MCF 10A (cell line): ENCODE data around the gene MLXIP. TPM values are rescaled to one million over a fixed set of nuclear protein-coding genes. Genes with fewer than 3 reads are reported as not detected.
"Not testable (repeated sequence)": the region's sequence is repeated elsewhere in the genome, so short reads cannot be mapped to it uniquely, and the experiment has no call there.

ENCODE experiments used
- BruUV-seq: library from RNA; stranded (reverse); fragments of 400-500 nt; replicated peaks from 2 replicates; lab custom pipeline; 2021; lab: Mats Ljungman, UMichigan
- CTCF ChIA-PET: fragments of 300-600 bp; sonication (Branson Sonifier 250); formaldehyde crosslinking; extraction: SDS; loops from one replicate; lab custom pipeline; 2021; ENCODE audit warnings: antibody characterized with exemption, inconsistent platforms; lab: Yijun Ruan, JAX
- POLR2A ChIA-PET: fragments of 300-600, 350-650 bp; sonication (Branson Sonifier 250); formaldehyde crosslinking; extraction: SDS; loops from one replicate; lab custom pipeline; 2020; ENCODE audit warnings: antibody characterized with exemption, inconsistent platforms; lab: Yijun Ruan, JAX
- DNase-seq: peaks from one replicate; pipeline ENCODE4 v3.0.0-alpha.2; 2018; ENCODE audit not compliant: unreplicated experiment
- H3K27ac Mint-ChIP-seq: one replicate; pipeline ENCODE4 v1.8.0; 2022; ENCODE audit warnings: mild to moderate bottlenecking, low read depth, mixed read lengths; ENCODE audit not compliant: unreplicated experiment
- H3K27me3 Mint-ChIP-seq: one replicate; pipeline ENCODE4 v1.8.0; 2022; ENCODE audit warnings: mixed read lengths; ENCODE audit not compliant: insufficient read depth, unreplicated experiment
- H3K36me3 Mint-ChIP-seq: one replicate; pipeline ENCODE4 v1.8.0; 2022; ENCODE audit warnings: mild to moderate bottlenecking, moderate library complexity, mixed read lengths; ENCODE audit not compliant: insufficient read depth, unreplicated experiment
- H3K4me1 Mint-ChIP-seq: one replicate; pipeline ENCODE4 v1.8.0; 2022; ENCODE audit warnings: mixed read lengths; ENCODE audit not compliant: insufficient read depth, unreplicated experiment
- H3K4me3 Mint-ChIP-seq: one replicate; pipeline ENCODE4 v1.8.0; 2022; ENCODE audit warnings: mild to moderate bottlenecking, moderate library complexity, mixed read lengths; ENCODE audit not compliant: unreplicated experiment
- H3K9me3 Mint-ChIP-seq: one replicate; pipeline ENCODE4 v1.8.0; 2022; ENCODE audit warnings: mixed read lengths; ENCODE audit not compliant: unreplicated experiment
- CTCF ChIP-seq: fragments of 200-600 bp; IDR thresholded peaks from one replicate; pipeline ENCODE4 v1.8.0; 2022; ENCODE audit warnings: antibody characterized with exemption, mild to moderate bottlenecking; ENCODE audit not compliant: unreplicated experiment
- intact Hi-C: fragments of 100-400 bp; cut with micrococcal nuclease; formaldehyde crosslinking; loops from 2 replicates; pipeline ENCODE4 v1.14.1; 2022
- total RNA-seq: library from RNA; stranded (reverse); gene quantifications from 2 replicates; pipeline ENCODE4 v1.2.3, GENCODE V29; 2022

Gene MLXIP
- total RNA-seq, 1 experiment from 2014 or later: 35.6 TPM

DNA sequence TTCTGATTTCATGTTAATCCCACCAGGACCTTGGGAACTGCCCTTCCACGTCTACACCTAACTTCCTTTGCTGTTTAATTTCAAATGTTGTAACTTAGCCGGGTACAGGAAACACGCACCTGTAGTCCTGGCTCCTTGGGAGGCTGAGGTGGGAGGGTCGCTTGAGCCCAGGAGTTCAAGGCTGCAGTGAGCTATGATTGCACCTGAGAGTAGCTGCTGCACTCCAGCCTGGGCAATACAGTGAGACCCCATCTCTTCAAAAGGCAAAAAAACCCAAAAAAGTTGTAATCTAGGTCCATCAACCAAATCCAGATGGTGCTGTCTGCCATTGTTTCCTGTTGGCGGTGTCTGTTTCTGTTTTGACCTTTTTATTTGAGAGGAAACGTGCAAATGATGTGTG lies 42.4 kb upstream of the MLXIP start:
- Mint-ChIP-seq H3K27me3 (no peaks in the 10 kb centered on the region), H3K27ac (no peak overlapping the region), H3K9me3 (no peaks in the 10 kb centered on the region), H3K36me3 (peaks cover 47% of the 10 kb centered on the region), H3K4me1 (peaks cover 11% of the 10 kb centered on the region), H3K4me3 (no peak overlapping the region)
- no TSS peak for BruUV-seq
- ChIA-PET POLR2A (no interaction called here), CTCF (interaction anchor here (0.7 to 1.3 kb wide), 2 partner anchors 108 to 142 kb away, joined by 3 read pairs; no protein-coding TSS in a partner anchor)
- DNase-seq: no peak
- no peak for TF ChIP-seq CTCF
- intact Hi-C loops: no loop called here

- no peak overlapping the region for H3K27ac Mint-ChIP-seq
- no peaks in the 10 kb centered on the region for H3K9me3 Mint-ChIP-seq
- no peak overlapping the region for H3K4me3 Mint-ChIP-seq
- no TSS peak for BruUV-seq
- CTCF ChIA-PET: interaction anchor here (0.6 kb wide), 1 partner anchor 14 kb away, joined by 3 read pairs; no protein-coding TSS in a partner anchor
- intact Hi-C loops: no loop called here
- peaks cover 4% of the 10 kb centered on the region for H3K4me1 Mint-ChIP-seq
- no peaks in the 10 kb centered on the region for H3K27me3 Mint-ChIP-seq
- POLR2A ChIA-PET: interaction anchor here (1.3 kb wide), 1 partner anchor 20 kb away, joined by 3 read pairs; no protein-coding TSS in a partner anchor
- H3K36me3 Mint-ChIP-seq: peaks cover 65% of the 10 kb centered on the region
- no peak for DNase-seq
- TF ChIP-seq CTCF: no peak
Observed at GRCh38 chr12:122040579-122041386, 37.8 kb upstream of the MLXIP start.

DNA sequence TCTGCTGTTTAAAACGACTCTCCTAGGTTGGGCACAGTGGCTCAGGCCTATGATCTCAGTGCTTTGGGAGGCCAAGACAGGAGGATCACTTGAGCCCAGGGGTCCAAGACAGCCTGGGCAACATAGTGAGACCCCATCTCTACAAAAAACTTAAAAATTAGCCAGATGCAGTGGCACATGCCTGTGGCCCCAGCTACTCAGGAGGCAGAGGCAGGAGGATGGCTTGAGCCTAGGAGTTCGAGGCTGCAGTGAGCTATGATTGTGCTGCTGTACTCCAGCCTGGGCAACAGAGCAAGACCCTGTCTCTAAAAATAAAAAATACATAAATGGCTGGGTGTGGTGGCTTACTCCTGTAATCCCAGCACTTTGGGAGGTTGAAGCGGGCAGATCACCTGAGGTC lies 37.1 kb upstream of the MLXIP start:
- DNase-seq, H3K4me1 Mint-ChIP-seq, H3K4me3 Mint-ChIP-seq, BruUV-seq, H3K27me3 Mint-ChIP-seq, intact Hi-C loops, H3K9me3 Mint-ChIP-seq, H3K27ac Mint-ChIP-seq: not testable (repeated sequence)
- ChIA-PET CTCF (interaction anchor here (1.3 to 2.7 kb wide), 2 partner anchors 82 to 247 kb away, joined by 3 to 10 read pairs; partner anchors contain the start of gene RHOF), POLR2A (interaction anchor here (1.3 kb wide), 1 partner anchor 20 kb away, joined by 3 read pairs; no protein-coding TSS in a partner anchor)
- peaks cover 65% of the 10 kb centered on the region for H3K36me3 Mint-ChIP-seq

GRCh38 chr12:122042910-122043309 lies 35.6 kb upstream of the MLXIP start:
- no peaks in the 10 kb centered on the region for H3K27me3 Mint-ChIP-seq
- ChIA-PET POLR2A (interaction anchor here (0.6 to 0.7 kb wide), 2 partner anchors 67 to 231 kb away, joined by 3 to 4 read pairs; no protein-coding TSS in a partner anchor), CTCF (interaction anchor here (0.6 to 2.7 kb wide), 6 partner anchors 11 to 860 kb away, joined by 3 to 10 read pairs (median 3); partner anchors contain the start of gene RHOF)
- no peak overlapping the region for H3K27ac Mint-ChIP-seq
- peaks cover 72% of the 10 kb centered on the region for H3K36me3 Mint-ChIP-seq
- H3K4me3 Mint-ChIP-seq: no peak overlapping the region
- no peak for TF ChIP-seq CTCF
- H3K4me1 Mint-ChIP-seq: peaks cover 4% of the 10 kb centered on the region
- DNase-seq: no peak
- BruUV-seq: no TSS peak
- intact Hi-C loops: no loop called here
- no peaks in the 10 kb centered on the region for H3K9me3 Mint-ChIP-seq
